ENCODE data around the gene KLK10. TPM values are rescaled to one million over a fixed set of nuclear protein-coding genes. Genes with fewer than 3 reads are reported as not detected.

The KLK10 gene
- total RNA-seq, 1 experiment from 2014 or later, result not detected

DNA sequence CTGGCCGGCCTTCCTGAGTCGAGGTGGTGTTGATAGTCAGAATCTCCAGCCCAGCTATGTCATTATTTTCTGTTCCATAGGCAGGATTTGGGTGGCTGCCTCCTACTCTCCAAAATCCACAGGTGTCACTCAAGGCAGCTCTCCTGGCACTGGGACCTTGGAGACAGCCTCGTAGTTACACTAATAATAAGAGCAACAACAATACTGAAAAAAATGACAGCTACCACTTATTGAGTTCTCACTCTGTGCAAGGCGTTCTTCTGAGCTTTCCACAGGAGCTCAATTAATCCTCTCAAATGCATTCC lies 27.5 kb upstream of the KLK10 start:
- no peaks in the 10 kb centered on the region for H3K36me3 ChIP-seq (ENCODE audit: control insufficient read depth, insufficient read depth, low read length)
- POLR2A ChIA-PET, result interaction anchor here (0.5 kb wide), 1 partner anchor 40 kb away, joined by 5 read pairs; no protein-coding TSS in a partner anchor
- no peaks in the 10 kb centered on the region for H3K9me3 ChIP-seq (ENCODE audit: control insufficient read depth, insufficient read depth, low read depth, low read length)
- DNase-seq (ENCODE audit: low read depth, low spot score), result no peak
- BruUV-seq (replicated peaks), result no TSS peak
- no peak overlapping the region for H3K27ac ChIP-seq (ENCODE audit: low read length)
- intact Hi-C loops (cut with micrococcal nuclease; ENCODE audit: unreplicated experiment), result no loop called here
- H3K27me3 ChIP-seq (ENCODE audit: control insufficient read depth, insufficient read depth, low read length), result no peaks in the 10 kb centered on the region; the same call in 1 of the 2 replicates
- no peaks in the 10 kb centered on the region for H3K4me1 ChIP-seq (ENCODE audit: control insufficient read depth, insufficient read depth, low read length)
- CTCF ChIA-PET, result no interaction called here
- no peak overlapping the region for H3K4me3 ChIP-seq (ENCODE audit: low read depth in 2 of 2, low read length in 2 of 2)
- TF ChIP-seq TCF7L2 (IDR thresholded peaks at IDR 0.05; ENCODE audit: low read depth, low read length), result no peak
- in situ Hi-C loops (cut with HindIII; ENCODE audit: low pct_unique_long_range_greater_than_20kb, low sequenced_read_pairs), result no loop called here
- ATAC-seq, result no peak

DNA sequence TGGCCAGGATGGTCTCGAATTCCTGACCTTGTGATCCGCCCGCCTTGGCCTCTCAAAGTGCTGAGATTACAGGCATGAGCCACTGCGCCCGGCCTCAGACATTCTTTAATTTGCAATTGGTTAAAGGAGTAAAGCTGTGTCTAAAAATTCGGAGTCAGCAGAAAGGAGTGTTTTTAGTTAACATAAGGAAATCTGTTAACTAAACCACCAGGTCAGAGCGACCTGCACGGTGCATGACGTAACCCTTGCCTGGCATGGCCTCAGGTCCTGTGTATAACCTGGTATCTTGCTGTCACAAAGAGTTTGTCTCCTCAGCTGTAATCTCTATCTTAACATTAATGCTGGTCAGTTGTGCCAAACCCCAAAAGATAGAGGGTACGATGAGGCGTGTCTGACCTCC lies 24.8 kb upstream of the KLK10 start:
- Histone ChIP-seq H3K27me3 (ENCODE audit: control insufficient read depth, insufficient read depth, low read length) (no peaks in the 10 kb centered on the region; the same call in 1 of the 2 replicates), H3K4me1 (ENCODE audit: control insufficient read depth, insufficient read depth, low read length) (no peaks in the 10 kb centered on the region), H3K27ac (ENCODE audit: low read length) (no peak overlapping the region), H3K36me3 (ENCODE audit: control insufficient read depth, insufficient read depth, low read length) (no peaks in the 10 kb centered on the region), H3K4me3 (ENCODE audit: low read depth in 2 of 2, low read length in 2 of 2) (no peak overlapping the region), H3K9me3 (ENCODE audit: control insufficient read depth, insufficient read depth, low read depth, low read length) (no peaks in the 10 kb centered on the region)
- DNase-seq (ENCODE audit: low read depth, low spot score) (no peak), ATAC-seq (no peak)
- intact Hi-C loops (cut with micrococcal nuclease; ENCODE audit: unreplicated experiment) (no loop called here), in situ Hi-C loops (cut with HindIII; ENCODE audit: low pct_unique_long_range_greater_than_20kb, low sequenced_read_pairs) (no loop called here)
- POLR2A ChIA-PET, result no interaction called here
- TF ChIP-seq, protein P1, sequence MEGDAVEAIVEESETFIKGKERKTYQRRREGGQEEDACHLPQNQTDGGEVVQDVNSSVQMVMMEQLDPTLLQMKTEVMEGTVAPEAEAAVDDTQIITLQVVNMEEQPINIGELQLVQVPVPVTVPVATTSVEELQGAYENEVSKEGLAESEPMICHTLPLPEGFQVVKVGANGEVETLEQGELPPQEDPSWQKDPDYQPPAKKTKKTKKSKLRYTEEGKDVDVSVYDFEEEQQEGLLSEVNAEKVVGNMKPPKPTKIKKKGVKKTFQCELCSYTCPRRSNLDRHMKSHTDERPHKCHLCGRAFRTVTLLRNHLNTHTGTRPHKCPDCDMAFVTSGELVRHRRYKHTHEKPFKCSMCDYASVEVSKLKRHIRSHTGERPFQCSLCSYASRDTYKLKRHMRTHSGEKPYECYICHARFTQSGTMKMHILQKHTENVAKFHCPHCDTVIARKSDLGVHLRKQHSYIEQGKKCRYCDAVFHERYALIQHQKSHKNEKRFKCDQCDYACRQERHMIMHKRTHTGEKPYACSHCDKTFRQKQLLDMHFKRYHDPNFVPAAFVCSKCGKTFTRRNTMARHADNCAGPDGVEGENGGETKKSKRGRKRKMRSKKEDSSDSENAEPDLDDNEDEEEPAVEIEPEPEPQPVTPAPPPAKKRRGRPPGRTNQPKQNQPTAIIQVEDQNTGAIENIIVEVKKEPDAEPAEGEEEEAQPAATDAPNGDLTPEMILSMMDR (IDR thresholded peaks at IDR 0.05), result no peak
- TF ChIP-seq TCF7L2 (IDR thresholded peaks at IDR 0.05; ENCODE audit: low read depth, low read length), result no peak
- TF ChIP-seq, protein P2, sequence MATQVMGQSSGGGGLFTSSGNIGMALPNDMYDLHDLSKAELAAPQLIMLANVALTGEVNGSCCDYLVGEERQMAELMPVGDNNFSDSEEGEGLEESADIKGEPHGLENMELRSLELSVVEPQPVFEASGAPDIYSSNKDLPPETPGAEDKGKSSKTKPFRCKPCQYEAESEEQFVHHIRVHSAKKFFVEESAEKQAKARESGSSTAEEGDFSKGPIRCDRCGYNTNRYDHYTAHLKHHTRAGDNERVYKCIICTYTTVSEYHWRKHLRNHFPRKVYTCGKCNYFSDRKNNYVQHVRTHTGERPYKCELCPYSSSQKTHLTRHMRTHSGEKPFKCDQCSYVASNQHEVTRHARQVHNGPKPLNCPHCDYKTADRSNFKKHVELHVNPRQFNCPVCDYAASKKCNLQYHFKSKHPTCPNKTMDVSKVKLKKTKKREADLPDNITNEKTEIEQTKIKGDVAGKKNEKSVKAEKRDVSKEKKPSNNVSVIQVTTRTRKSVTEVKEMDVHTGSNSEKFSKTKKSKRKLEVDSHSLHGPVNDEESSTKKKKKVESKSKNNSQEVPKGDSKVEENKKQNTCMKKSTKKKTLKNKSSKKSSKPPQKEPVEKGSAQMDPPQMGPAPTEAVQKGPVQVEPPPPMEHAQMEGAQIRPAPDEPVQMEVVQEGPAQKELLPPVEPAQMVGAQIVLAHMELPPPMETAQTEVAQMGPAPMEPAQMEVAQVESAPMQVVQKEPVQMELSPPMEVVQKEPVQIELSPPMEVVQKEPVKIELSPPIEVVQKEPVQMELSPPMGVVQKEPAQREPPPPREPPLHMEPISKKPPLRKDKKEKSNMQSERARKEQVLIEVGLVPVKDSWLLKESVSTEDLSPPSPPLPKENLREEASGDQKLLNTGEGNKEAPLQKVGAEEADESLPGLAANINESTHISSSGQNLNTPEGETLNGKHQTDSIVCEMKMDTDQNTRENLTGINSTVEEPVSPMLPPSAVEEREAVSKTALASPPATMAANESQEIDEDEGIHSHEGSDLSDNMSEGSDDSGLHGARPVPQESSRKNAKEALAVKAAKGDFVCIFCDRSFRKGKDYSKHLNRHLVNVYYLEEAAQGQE (IDR thresholded peaks at IDR 0.05; ENCODE audit: insufficient read depth in 1 of 2, low read depth in 2 of 2, low read length in 1 of 2), result no peak
- CTCF ChIA-PET, result no interaction called here
- BruUV-seq (replicated peaks), result no TSS peak

DNA sequence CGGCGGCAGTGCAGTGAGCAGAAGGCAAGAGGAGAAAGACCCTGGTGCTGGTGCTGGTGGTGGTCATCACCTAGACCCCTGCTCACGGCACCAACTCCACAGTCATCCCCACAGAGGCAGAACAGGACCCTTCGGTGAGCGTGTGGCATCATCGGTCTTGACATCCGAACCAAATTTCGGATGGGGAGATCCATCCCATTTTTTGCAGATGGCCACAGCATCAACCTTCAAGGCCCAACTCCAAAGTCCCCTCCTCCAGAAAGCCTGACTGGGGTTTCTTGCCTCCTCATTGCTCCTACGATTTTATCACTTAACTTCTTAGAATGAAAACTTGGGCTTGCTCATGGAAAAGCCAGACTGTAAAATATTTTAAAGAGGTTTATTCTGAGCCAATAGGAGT lies 24.0 kb upstream of the KLK10 start:
- Histone ChIP-seq H3K9me3 (ENCODE audit: control insufficient read depth, insufficient read depth, low read depth, low read length) (no peaks in the 10 kb centered on the region), H3K27me3 (ENCODE audit: control insufficient read depth, insufficient read depth, low read length) (no peaks in the 10 kb centered on the region; the same call in 1 of the 2 replicates), H3K36me3 (ENCODE audit: control insufficient read depth, insufficient read depth, low read length) (no peaks in the 10 kb centered on the region), H3K4me3 (ENCODE audit: low read depth in 2 of 2, low read length in 2 of 2) (no peak overlapping the region), H3K4me1 (ENCODE audit: control insufficient read depth, insufficient read depth, low read length) (no peaks in the 10 kb centered on the region), H3K27ac (ENCODE audit: low read length) (no peak overlapping the region)
- in situ Hi-C loops (cut with HindIII; ENCODE audit: low pct_unique_long_range_greater_than_20kb, low sequenced_read_pairs), result no loop called here
- no peak for TF ChIP-seq TCF7L2 (IDR thresholded peaks at IDR 0.05; ENCODE audit: low read depth, low read length)
- TF ChIP-seq POLR2AphosphoS5 (IDR thresholded peaks at IDR 0.05; ENCODE audit: low read depth, low read length), result no peak
- TF ChIP-seq, protein P2 (IDR thresholded peaks at IDR 0.05; ENCODE audit: insufficient read depth in 1 of 2, low read depth in 2 of 2, low read length in 1 of 2), result no peak
- TF ChIP-seq, protein P1 (IDR thresholded peaks at IDR 0.05), result no peak
- no peak for TF ChIP-seq SIN3A (IDR thresholded peaks at IDR 0.05; ENCODE audit: borderline replicate concordance, insufficient read depth, low read depth, low read length)
- CTCF ChIA-PET, result no interaction called here
- intact Hi-C loops (cut with micrococcal nuclease; ENCODE audit: unreplicated experiment), result no loop called here
- POLR2A ChIA-PET, result no interaction called here
- DNase-seq (ENCODE audit: low read depth, low spot score) (no peak), ATAC-seq (no peak)
- BruUV-seq (replicated peaks), result no TSS peak

All from Panc1 (cell line).